SK-N-MC (cell line): ENCODE data around the gene APOBEC3C.
"Not testable (repeated sequence)": the region's sequence is repeated elsewhere in the genome, so short reads cannot be mapped to it uniquely, and the experiment has no call there.

Experiments used
- DNase-seq: peaks from one replicate; pipeline ENCODE4 v3.0.0-alpha.2; 2011; ENCODE audit warnings: low read depth, low spot score
- H3K27ac ChIP-seq: fragments of 200-600 bp; sonication (generic); 2 replicates; pipeline ENCODE4 v1.5.1; 2016; ENCODE audit warnings: mixed run types
- H3K36me3 ChIP-seq: fragments of 200-600 bp; sonication (generic); 2 replicates; pipeline ENCODE4 v1.6.1; 2017; ENCODE audit warnings: antibody characterized with exemption, low read length, mixed read lengths; ENCODE audit not compliant: insufficient read depth
- H3K4me3 ChIP-seq: fragments of 200-600 bp; sonication (generic); 2 replicates; pipeline ENCODE4 v1.5.1; 2016
- H3K9ac ChIP-seq: fragments of 200-600 bp; sonication (generic); 2 replicates; pipeline ENCODE4 v1.8.0; 2017; ENCODE audit warnings: mixed run types, mixed read lengths; ENCODE audit not compliant: insufficient read length
- H3K9me3 ChIP-seq: fragments of 200-600 bp; sonication (generic); 2 replicates; pipeline ENCODE4 v1.6.1; 2017; ENCODE audit warnings: low read depth, mild to moderate bottlenecking, antibody characterized with exemption, low read length, moderate library complexity, mixed read lengths
- EZH2 ChIP-seq: fragments of 200-600 bp; sonication (generic); IDR thresholded peaks from one replicate; pipeline ENCODE4 v1.6.1; 2017; ENCODE audit warnings: antibody characterized with exemption
- FOXP2 ChIP-seq: optimal IDR thresholded peaks from 2 replicates; pipeline ENCODE3; 2011; ENCODE audit warnings: mild to moderate bottlenecking, moderate library complexity; ENCODE audit not compliant: insufficient read depth; ENCODE audit errors: extremely low read length, control extremely low read depth
- POLR2AphosphoS5 ChIP-seq: IDR thresholded peaks from 2 replicates; pipeline ENCODE4 v1.6.1; 2012; ENCODE audit warnings: mild to moderate bottlenecking, low read depth, low read length, borderline replicate concordance

Gene APOBEC3C

DNA sequence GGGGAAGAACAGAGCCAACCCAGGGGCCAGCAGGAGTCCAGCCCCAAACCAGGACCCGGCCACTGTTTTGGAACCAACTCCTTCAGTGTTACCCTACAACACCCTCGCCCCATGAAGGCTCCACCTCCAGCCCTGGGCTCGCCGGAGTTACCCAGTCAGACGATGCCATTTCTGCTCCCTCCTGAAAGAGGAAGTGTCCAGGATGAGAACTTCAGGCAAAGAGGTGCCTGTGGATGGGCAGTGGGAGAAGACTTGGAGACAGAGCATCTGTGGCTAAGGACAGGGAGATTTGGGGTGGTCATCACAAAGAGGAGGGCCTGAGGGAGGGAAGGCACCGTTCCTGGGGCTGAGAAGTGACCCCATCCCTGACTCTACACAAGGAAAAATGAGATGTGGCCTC lies 18.0 kb upstream of the APOBEC3C start:
- H3K9me3 ChIP-seq, result no peaks in the 10 kb centered on the region
- TF ChIP-seq EZH2, result no peak
- TF ChIP-seq FOXP2, result no peak
- TF ChIP-seq POLR2AphosphoS5, result no peak
- no peak overlapping the region for H3K9ac ChIP-seq
- H3K36me3 ChIP-seq, result no peaks in the 10 kb centered on the region
- no peak overlapping the region for H3K4me3 ChIP-seq
- no peak for DNase-seq
- no peak overlapping the region for H3K27ac ChIP-seq

GRCh38 chr22:38997518-38997917 lies 16.5 kb upstream of the APOBEC3C start:
- no peak for DNase-seq
- Histone ChIP-seq H3K9me3 (no peaks in the 10 kb centered on the region), H3K27ac (no peak overlapping the region), H3K36me3 (no peaks in the 10 kb centered on the region), H3K9ac (no peak overlapping the region), H3K4me3 (no peak overlapping the region)
- no peak for TF ChIP-seq EZH2
- TF ChIP-seq FOXP2, result no peak
- no peak for TF ChIP-seq POLR2AphosphoS5

DNA sequence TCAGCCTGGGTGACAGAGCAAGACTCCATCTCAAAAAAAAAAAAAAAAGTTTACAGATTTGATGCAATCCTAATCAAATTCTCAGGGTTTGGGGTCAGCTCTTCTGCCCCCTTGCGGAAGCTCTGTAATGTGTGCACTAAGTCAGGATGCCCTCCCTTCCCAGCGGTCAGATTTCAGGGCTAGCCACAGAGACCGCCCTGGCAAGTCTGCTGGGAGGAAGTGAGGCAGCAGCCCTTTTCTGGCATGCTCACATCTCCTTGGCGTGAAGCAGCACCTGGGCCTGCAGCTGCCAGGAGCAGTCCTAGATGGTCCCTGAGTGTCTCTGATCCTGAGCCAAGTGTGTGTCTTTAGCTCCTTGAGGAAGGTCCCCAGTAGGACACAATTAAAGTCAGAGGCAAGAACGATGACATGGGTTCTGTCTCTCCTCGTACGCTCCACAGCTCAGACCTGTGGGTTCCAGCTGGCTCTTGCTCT lies 10.9 kb upstream of the APOBEC3C start:
- TF ChIP-seq POLR2AphosphoS5 (no peak), FOXP2 (no peak), EZH2 (no peak)
- Histone ChIP-seq H3K9me3 (no peaks in the 10 kb centered on the region), H3K9ac (no peak overlapping the region), H3K4me3 (no peak overlapping the region), H3K36me3 (no peaks in the 10 kb centered on the region), H3K27ac (no peak overlapping the region)
- DNase-seq, result peak; percentile 16

- no peaks in the 10 kb centered on the region for H3K36me3 ChIP-seq
- H3K9me3 ChIP-seq, result no peaks in the 10 kb centered on the region
- no peak for DNase-seq
- no peak overlapping the region for H3K4me3 ChIP-seq
- H3K27ac ChIP-seq, result no peak overlapping the region
- TF ChIP-seq EZH2, result no peak
- no peak for TF ChIP-seq FOXP2
- TF ChIP-seq POLR2AphosphoS5, result no peak
- H3K9ac ChIP-seq, result no peak overlapping the region
These were observed 6.9 kb upstream of the APOBEC3C start for GRCh38 chr22:39007177-39007576.

DNA sequence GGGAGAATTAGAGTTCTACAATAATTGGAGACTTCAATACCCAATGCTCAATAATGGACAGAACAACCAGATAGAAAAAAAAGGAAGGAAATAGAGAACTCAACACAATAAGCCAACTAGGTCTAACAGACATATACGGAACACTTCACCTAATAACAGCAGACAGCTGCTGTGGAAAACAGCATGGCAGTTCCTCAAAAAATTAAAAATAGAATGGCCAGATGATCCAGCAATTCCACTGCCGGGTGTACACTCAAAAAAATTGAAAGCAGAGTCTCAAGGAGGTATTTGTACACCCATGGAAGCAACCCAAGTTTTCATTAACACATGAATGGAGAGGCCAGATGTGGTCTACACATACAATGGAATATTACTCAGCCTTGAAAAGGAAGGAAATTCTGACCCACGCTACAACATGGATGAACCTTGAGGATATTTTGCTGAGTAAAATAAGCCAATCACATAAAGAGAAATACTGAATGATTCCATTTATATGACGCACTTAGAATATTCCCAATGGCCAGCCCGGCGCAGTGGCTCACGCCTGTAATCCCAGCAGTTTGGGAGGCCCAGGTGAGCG lies 5.7 kb upstream of the APOBEC3C start:
- not testable (repeated sequence) for H3K9me3 ChIP-seq, H3K9ac ChIP-seq, H3K4me3 ChIP-seq, DNase-seq, H3K36me3 ChIP-seq, H3K27ac ChIP-seq

DNA sequence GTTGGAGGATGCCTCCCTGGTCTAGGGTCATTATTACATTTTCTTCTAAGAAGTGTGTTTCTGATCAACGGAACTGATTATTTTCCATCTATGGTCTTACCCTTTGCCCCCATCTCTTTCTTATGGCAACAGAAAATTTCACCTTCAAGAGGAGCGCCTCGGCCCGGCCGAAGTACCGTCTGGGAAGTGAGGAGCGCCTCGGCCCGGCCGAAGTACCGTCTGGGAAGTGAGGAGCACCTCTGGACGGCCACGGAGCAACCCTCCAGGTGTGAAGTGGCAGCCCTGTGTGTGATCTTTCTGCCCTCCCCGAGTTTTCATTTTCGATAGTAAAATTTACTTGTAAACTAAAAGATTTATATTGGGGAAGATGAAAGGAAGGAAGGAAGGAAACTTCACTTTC lies 3.1 kb upstream of the APOBEC3C start:
- H3K27ac ChIP-seq, result no peak overlapping the region
- no peaks in the 10 kb centered on the region for H3K9me3 ChIP-seq
- H3K4me3 ChIP-seq, result no peak overlapping the region
- H3K36me3 ChIP-seq, result no peaks in the 10 kb centered on the region
- TF ChIP-seq EZH2, result no peak
- DNase-seq, result no peak
- H3K9ac ChIP-seq, result no peak overlapping the region

DNA sequence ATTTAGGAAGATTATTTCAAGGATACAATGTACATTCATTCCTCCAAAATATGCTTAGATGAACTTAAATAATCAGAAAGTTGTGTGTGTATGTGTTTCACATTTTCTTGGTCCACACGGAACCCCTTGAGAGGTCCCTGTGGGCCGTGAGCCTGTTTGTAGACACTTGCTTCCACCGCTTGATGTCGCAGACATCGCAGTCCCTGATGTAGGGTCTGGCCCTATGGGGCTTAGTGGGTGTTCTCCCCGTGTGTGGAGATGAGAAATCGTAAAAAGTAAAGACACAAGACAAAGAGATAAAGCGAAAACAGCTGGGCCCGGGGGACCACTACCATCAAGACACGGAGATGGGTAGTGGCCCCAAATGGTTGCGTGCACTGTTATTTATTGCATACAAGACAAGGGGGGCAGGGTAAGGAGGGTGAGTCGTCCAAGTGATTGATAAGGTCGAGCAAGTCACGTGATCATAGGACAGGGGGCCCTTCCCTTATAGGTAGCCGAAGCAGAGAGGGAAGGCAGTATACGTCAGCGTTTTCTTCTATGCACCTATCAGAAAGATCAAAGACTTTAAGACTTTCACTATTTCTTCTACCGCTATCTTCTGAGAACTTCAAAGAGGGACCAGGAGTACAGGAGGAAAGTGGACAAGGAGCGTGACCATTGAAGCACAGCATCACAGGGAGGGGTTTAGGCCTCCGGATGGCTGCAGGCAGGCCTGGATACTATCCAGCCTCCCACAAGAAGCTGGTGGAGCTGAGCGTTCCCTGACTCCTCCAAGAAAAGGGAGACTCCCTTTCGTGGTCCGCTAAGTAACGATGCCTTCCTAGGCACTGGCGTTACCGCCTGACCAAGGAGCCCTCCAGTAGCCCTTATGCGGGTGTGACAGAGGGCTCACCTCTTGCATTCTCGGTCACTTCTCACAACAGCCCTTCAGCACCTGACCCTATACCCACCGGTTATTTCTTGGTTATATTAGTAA lies 1.2 kb upstream of the APOBEC3C start:
- TF ChIP-seq POLR2AphosphoS5 (no peak), FOXP2 (no peak), EZH2 (no peak)
- H3K4me3 ChIP-seq, result no peak overlapping the region

DNA sequence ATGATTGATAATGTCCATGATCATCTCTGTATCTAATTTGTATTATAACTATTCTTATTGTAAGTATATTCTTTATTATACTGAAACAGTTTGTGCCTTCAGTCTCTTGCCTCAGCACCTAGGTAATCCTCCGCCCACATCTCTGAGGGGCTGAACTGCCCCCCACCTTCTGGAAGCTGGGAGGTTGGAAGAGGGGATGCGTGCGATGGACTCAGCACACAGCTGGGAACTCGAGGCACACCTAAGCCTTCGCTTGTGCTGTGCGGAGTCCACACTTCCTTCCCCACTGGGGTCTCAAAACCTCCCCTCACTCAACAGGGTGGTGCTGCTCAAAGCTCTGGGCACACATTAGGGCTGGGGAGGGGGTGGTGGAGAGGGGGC lies 506 bp upstream of the APOBEC3C start:
- not testable (repeated sequence) for DNase-seq, H3K9ac ChIP-seq, H3K4me3 ChIP-seq, H3K27ac ChIP-seq, H3K9me3 ChIP-seq, H3K36me3 ChIP-seq

More for the DNA sequence above, 1.2 kb upstream of the APOBEC3C start:
- H3K9ac ChIP-seq, result no peak overlapping the region
- no peaks in the 10 kb centered on the region for H3K9me3 ChIP-seq
- no peak overlapping the region for H3K27ac ChIP-seq
- H3K36me3 ChIP-seq, result no peaks in the 10 kb centered on the region
- DNase-seq, result no peak

DNA sequence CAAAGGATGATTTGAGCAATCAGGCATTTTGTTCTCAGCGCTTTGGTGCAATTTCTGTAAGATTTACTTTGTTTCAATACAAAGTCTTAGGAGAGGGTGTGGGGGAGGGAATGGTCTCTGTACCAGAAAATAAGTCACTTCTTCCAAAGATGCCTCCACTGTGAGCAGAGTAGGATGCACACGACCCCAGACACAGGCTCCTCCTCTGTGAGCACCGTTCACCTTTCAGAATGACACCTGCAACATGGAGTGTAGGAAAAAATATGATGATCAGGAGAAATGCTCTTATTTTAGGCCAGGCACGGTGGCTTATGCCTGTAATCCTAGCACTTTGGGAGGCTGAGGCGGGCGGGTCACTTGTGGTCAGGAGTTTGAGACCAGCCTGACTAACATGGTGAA lies 665 bp downstream of the APOBEC3C start:
- peak overlapping the region; percentile 63 for H3K9ac ChIP-seq
- not testable (repeated sequence) for H3K36me3 ChIP-seq, H3K27ac ChIP-seq, DNase-seq, H3K9me3 ChIP-seq
- H3K4me3 ChIP-seq, result peak overlapping the region; percentile 46
